Mucosa of rectum (tissue), 2 donors: Measurements from ENCODE around the gene HDAC11.
"Not testable (repeated sequence)": the region's sequence is repeated elsewhere in the genome, so short reads cannot be mapped to it uniquely, and the experiment has no call there.

Source experiments
- H3K27ac ChIP-seq, 2 donors: one replicate each; pipeline ENCODE4 v1.7.0; 2013; ENCODE audit warnings: inconsistent platforms in 2 of 2, low read depth in 2 of 2, low read length in 2 of 2
- H3K27me3 ChIP-seq, 2 donors: one replicate each; pipeline ENCODE4 v1.7.0; 2013; ENCODE audit warnings: low read length in 2 of 2; ENCODE audit not compliant: control insufficient read depth in 2 of 2, insufficient read depth in 2 of 2
- H3K36me3 ChIP-seq, 2 donors: one replicate each; pipeline ENCODE4 v1.7.0; 2013; ENCODE audit warnings: low read length in 2 of 2; ENCODE audit not compliant: control insufficient read depth in 2 of 2, insufficient read depth in 2 of 2
- H3K4me1 ChIP-seq, 2 donors: one replicate each; pipeline ENCODE4 v1.7.0; 2013; ENCODE audit warnings: low read length in 2 of 2, mild to moderate bottlenecking in 1 of 2; ENCODE audit not compliant: control insufficient read depth in 2 of 2, insufficient read depth in 2 of 2
- H3K4me3 ChIP-seq, 2 donors: one replicate each; pipeline ENCODE4 v1.7.0; 2013; ENCODE audit warnings: low read length in 2 of 2
- H3K9ac ChIP-seq, 2 donors: one replicate each; pipeline ENCODE4 v1.7.0; 2013; ENCODE audit warnings: low read length in 2 of 2, low read depth in 1 of 2, mild to moderate bottlenecking in 1 of 2
- H3K9me3 ChIP-seq, 2 donors: one replicate each; pipeline ENCODE4 v1.7.0; 2013; ENCODE audit warnings: low read length in 2 of 2; ENCODE audit not compliant: control insufficient read depth in 2 of 2
- donor health status: healthy.
- donor health status: Normal muscosa, but diverticular disease.

Gene HDAC11

GRCh38 chr3:13499246-13499645 is 19.1 kb downstream of the HDAC11 start:
- not testable (repeated sequence) for H3K36me3 ChIP-seq, H3K9ac ChIP-seq, H3K27ac ChIP-seq, H3K27me3 ChIP-seq, H3K4me1 ChIP-seq, H3K9me3 ChIP-seq, H3K4me3 ChIP-seq

DNA sequence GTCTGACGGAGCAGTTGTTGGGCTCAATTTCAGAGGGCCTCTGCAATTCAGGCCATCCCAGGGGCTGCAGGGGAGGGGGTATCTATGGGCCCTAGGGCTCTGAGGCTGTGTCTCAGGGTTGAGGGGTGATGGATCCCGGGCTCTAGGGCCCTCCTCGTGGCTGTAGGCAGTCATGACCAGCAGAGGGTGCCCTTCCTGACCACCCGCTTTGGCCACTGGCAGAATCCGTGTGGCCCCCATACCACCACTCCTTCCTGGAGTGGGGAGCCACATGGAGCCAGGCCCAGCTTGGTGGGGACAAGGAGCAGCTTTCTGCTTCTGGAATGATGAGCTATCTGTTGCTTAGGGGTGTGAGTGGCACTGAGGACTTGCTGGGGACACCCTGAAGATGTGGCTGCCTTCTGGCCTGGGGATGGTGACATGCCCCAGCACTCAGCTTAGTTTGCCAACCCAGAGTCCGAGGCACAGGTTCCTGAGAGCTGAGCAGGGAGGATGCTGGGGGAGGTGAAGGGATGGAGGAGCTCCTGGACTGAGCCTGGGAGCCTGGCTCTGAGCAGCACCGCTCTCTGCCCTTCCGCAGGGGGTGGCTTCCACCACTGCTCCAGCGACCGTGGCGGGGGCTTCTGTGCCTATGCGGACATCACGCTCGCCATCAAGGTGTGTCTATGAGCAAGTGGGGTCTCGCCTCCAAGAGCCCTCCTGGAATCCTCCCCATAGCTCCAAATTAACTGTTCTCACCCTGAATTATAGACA is 20.2 kb downstream of the HDAC11 start:
- Histone ChIP-seq H3K9ac (no peak overlapping the region), H3K27ac (no peak overlapping the region), H3K9me3 (no peaks in the 10 kb centered on the region), H3K4me1 (peaks cover 0 to 3% of the 10 kb centered on the region in 2 donors), H3K36me3 (peaks cover 5 to 6% of the 10 kb centered on the region in 2 donors), H3K27me3 (no peaks in the 10 kb centered on the region), H3K4me3 (no peak overlapping the region)

DNA sequence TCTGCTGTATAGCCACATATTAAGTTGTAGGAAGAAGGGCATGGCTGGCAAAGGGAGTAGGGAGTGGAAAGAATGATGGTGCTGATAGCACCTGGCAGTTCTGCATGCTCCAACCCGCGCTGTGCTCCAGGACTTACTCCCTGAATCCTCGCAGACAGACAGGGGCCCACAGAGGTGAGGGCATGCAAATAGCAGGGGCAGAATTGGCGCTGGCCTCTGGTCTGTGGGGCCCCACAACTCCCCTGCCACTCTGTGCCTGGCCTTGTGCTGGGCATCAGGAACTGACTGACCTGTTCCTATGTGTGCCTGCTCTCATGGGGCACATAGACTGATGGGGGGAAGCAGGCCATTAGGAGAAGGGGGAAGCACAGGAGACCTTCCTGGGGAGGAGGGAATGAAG is 20.9 kb downstream of the HDAC11 start:
- Histone ChIP-seq H3K9ac (no peak overlapping the region), H3K4me1 (peaks cover 0 to 3% of the 10 kb centered on the region in 2 donors), H3K36me3 (peaks cover 5 to 6% of the 10 kb centered on the region in 2 donors), H3K27me3 (no peaks in the 10 kb centered on the region), H3K4me3 (no peak overlapping the region), H3K27ac (no peak overlapping the region), H3K9me3 (no peaks in the 10 kb centered on the region)

DNA sequence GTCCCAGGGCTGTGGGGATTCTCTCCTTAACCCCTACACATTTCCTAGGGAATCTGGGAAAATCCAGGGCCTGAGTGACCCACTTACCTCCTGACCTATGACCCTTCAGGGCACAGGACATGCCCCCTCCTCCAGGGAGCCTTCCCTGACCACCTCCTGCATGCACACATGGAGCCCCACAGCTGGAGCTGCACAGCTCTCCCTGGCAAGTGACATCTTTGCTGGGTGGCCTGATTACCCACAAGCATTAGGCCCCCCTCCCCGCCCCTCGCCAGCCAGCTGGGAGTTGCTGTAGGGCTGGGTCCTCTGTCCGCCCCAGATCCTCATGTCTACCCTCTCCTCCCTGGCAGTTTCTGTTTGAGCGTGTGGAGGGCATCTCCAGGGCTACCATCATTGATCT is 21.4 kb downstream of the HDAC11 start:
- H3K4me3 ChIP-seq, result no peak overlapping the region
- H3K4me1 ChIP-seq, result peaks cover 0 to 1% of the 10 kb centered on the region in 2 donors
- H3K9ac ChIP-seq, result no peak overlapping the region
- peaks cover 5 to 6% of the 10 kb centered on the region in 2 donors for H3K36me3 ChIP-seq
- no peaks in the 10 kb centered on the region for H3K9me3 ChIP-seq
- H3K27me3 ChIP-seq, result no peaks in the 10 kb centered on the region
- H3K27ac ChIP-seq, result no peak overlapping the region

DNA sequence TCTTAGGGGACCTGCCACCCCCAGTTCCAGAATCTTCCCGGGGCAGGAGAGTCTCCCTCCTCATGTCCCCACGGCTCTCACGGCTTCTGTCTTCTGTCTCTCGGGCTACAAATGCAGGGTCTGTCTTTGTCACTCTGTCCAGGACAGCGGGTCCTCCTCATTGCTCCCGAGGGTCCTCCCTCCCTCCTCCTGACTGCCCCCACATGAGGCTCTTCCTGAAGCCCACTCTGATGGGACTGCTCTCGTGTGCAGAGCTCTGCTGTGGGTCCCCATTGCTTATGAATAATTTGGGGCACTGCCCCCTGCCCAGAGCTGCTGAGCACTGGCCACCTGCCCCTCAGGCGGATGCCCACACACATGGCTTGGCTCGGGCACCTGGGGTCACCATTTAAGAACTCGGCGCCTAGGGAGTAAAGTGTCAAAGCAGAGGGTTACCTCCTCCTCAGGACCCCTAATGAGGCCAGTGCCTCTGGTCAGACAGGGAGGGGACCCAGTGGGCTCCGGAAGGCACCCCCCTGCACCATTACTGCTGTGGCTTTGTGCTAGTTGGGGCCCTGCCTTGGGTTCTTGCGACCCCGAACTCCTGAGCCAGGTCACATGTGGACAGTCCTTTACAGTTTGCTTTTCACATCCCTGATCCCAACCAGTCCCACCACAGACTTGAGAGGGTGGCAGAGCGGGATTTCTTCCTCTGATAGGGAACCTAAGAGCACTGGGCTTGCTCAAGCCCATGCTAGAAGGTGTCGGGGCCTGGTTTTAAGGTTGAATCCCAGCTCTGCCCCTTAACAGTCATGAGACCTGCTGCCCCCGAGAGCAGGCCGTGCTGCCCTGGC is 22.1 kb downstream of the HDAC11 start:
- Histone ChIP-seq H3K27me3 (no peaks in the 10 kb centered on the region), H3K27ac (no peak overlapping the region)

GRCh38 chr3:13502791-13503060 is 22.6 kb downstream of the HDAC11 start:
- Histone ChIP-seq H3K4me3 (no peak overlapping the region), H3K9ac (no peak overlapping the region), H3K9me3 (no peaks in the 10 kb centered on the region), H3K27ac (no peak overlapping the region), H3K27me3 (no peaks in the 10 kb centered on the region), H3K36me3 (peaks cover 5 to 6% of the 10 kb centered on the region in 2 donors), H3K4me1 (no peaks in the 10 kb centered on the region)

More for the DNA sequence above, 22.1 kb downstream of the HDAC11 start:
- Histone ChIP-seq H3K4me3 (no peak overlapping the region), H3K36me3 (peaks cover 5 to 6% of the 10 kb centered on the region in 2 donors), H3K9ac (no peak overlapping the region), H3K4me1 (no peaks in the 10 kb centered on the region), H3K9me3 (no peaks in the 10 kb centered on the region)

DNA sequence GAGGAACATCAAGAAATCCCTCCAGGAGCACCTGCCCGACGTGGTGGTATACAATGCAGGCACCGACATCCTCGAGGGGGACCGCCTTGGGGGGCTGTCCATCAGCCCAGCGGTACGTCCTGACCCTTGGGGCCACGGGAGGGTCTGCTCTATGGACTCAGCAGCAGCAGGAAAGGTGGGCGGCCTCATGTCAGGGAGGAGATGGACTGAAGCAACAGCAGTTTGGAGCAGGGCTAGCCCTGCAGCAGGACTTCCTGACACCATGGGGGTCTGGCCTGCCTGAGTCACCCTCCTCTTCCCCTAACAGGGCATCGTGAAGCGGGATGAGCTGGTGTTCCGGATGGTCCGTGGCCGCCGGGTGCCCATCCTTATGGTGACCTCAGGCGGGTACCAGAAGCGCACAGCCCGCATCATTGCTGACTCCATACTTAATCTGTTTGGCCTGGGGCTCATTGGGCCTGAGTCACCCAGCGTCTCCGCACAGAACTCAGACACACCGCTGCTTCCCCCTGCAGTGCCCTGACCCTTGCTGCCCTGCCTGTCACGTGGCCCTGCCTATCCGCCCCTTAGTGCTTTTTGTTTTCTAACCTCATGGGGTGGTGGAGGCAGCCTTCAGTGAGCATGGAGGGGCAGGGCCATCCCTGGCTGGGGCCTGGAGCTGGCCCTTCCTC is 24.2 kb downstream of the HDAC11 start:
- Histone ChIP-seq H3K27ac (no peak overlapping the region), H3K36me3 (peaks cover 5 to 6% of the 10 kb centered on the region in 2 donors), H3K27me3 (no peaks in the 10 kb centered on the region), H3K4me3 (no peak overlapping the region), H3K9me3 (no peaks in the 10 kb centered on the region), H3K9ac (no peak overlapping the region), H3K4me1 (no peaks in the 10 kb centered on the region)

GRCh38 chr3:13505147-13506130 is 25.3 kb downstream of the HDAC11 start:
- no peaks in the 10 kb centered on the region for H3K9me3 ChIP-seq
- no peaks in the 10 kb centered on the region for H3K4me1 ChIP-seq
- peaks cover 5 to 6% of the 10 kb centered on the region in 2 donors for H3K36me3 ChIP-seq
- H3K9ac ChIP-seq, result no peak overlapping the region
- no peaks in the 10 kb centered on the region for H3K27me3 ChIP-seq
- no peak overlapping the region for H3K27ac ChIP-seq
- no peak overlapping the region for H3K4me3 ChIP-seq

DNA sequence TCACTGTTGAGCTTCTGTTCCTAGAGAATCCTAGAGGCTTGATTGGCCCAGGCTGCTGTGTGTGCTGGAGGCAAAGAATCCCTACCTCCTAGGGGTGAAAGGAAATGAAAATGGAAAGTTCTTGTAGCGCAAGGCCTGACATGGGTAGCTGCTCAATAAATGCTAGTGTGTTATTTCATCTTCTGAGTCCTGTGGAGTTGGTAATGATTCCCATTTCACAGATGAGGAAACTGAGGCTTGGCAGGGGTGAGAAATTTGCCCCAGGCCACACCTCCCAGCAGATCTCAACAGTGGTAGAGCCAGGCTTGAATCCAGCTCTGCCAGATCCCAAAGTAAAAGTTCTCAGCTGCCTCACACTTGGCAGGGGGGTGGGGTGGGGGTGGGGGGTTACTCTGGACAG is 26.1 kb downstream of the HDAC11 start:
- no peaks in the 10 kb centered on the region for H3K4me1 ChIP-seq
- H3K36me3 ChIP-seq, result peaks cover 5 to 6% of the 10 kb centered on the region in 2 donors
- H3K9ac ChIP-seq, result no peak overlapping the region
- no peaks in the 10 kb centered on the region for H3K9me3 ChIP-seq
- H3K27me3 ChIP-seq, result no peaks in the 10 kb centered on the region
- no peak overlapping the region for H3K27ac ChIP-seq
- no peak overlapping the region for H3K4me3 ChIP-seq
